ENCODE results near the gene CARD18. TPM values are rescaled to one million over a fixed set of nuclear protein-coding genes. Genes with fewer than 3 reads are reported as not detected.
A peak's percentile ranks its signal among the peaks of the same experiment; 100 is the strongest.
"Not testable (repeated sequence)": the region's sequence is repeated elsewhere in the genome, so short reads cannot be mapped to it uniquely, and the experiment has no call there.

CARD18 gene
- total and polyA plus RNA-seq, 8 donors, result not detected

GRCh38 chr11:105104292-105104691 is 35.3 kb downstream of the CARD18 start:
- Histone ChIP-seq H3K27me3 (no peaks in the 10 kb centered on the region), H3K27ac (no peak overlapping the region), H3K4me1 (peaks cover 0 to 20% of the 10 kb centered on the region in 2 donors), H3K9me3 (peaks cover 0 to 4% of the 10 kb centered on the region in 2 donors), H3K36me3 (no peaks in the 10 kb centered on the region), H3K4me3 (no peak overlapping the region)
- TF ChIP-seq CTCF (IDR thresholded peaks at IDR 0.05), result no peak
- intact Hi-C loops (cut with DNase I), result no loop called here
- DNase-seq, result no peak
- ATAC-seq, result no peak

- H3K36me3 ChIP-seq, result no peaks in the 10 kb centered on the region
- H3K27ac ChIP-seq, result no peak overlapping the region
- intact Hi-C loops (cut with DNase I), result no loop called here
- peaks cover 0 to 4% of the 10 kb centered on the region in 2 donors for H3K9me3 ChIP-seq
- no peak overlapping the region for H3K4me3 ChIP-seq
- TF ChIP-seq CTCF (IDR thresholded peaks at IDR 0.05), result no peak
- ATAC-seq (no peak), DNase-seq (no peak)
- no peaks in the 10 kb centered on the region for H3K27me3 ChIP-seq
- peaks cover 0 to 17% of the 10 kb centered on the region in 2 donors for H3K4me1 ChIP-seq
These were observed 36.2 kb downstream of the CARD18 start for GRCh38 chr11:105103336-105103735.

- not testable (repeated sequence) for ATAC-seq
These were observed 37.4 kb downstream of the CARD18 start for GRCh38 chr11:105102079-105102581.

GRCh38 chr11:105100981-105101630 is 38.5 kb downstream of the CARD18 start:
- intact Hi-C loops (cut with DNase I), result no loop called here
- peak; percentile 62 for ATAC-seq
- peaks cover 0 to 17% of the 10 kb centered on the region in 2 donors for H3K4me1 ChIP-seq
- no peak overlapping the region for H3K4me3 ChIP-seq
- peak overlapping the region in 1 of 2 donors; percentile 70 for H3K27ac ChIP-seq
- peaks cover 0 to 4% of the 10 kb centered on the region in 2 donors for H3K9me3 ChIP-seq
- DNase-seq, result no peak
- H3K36me3 ChIP-seq, result no peaks in the 10 kb centered on the region
- H3K27me3 ChIP-seq, result no peaks in the 10 kb centered on the region
- TF ChIP-seq CTCF (IDR thresholded peaks at IDR 0.05), result no peak

More at GRCh38 chr11:105102079-105102581, 37.4 kb downstream of the CARD18 start:
- H3K36me3 ChIP-seq; DNase-seq; H3K27ac ChIP-seq; intact Hi-C loops (cut with DNase I); H3K9me3 ChIP-seq; H3K27me3 ChIP-seq; H3K4me3 ChIP-seq: not testable (repeated sequence)
- H3K4me1 ChIP-seq, result peaks cover 0 to 17% of the 10 kb centered on the region in 2 donors

- intact Hi-C loops (cut with DNase I), result no loop called here
- no peak overlapping the region for H3K4me3 ChIP-seq
- peaks cover 0 to 17% of the 10 kb centered on the region in 2 donors for H3K4me1 ChIP-seq
- H3K9me3 ChIP-seq, result peaks cover 0 to 2% of the 10 kb centered on the region in 2 donors
- no peak for TF ChIP-seq CTCF (IDR thresholded peaks at IDR 0.05)
- ATAC-seq (peak; percentile 76), DNase-seq (peak in 1 of 4 donors; percentile 33)
- H3K36me3 ChIP-seq, result no peaks in the 10 kb centered on the region
- peak overlapping the region in 1 of 2 donors; percentile 70 for H3K27ac ChIP-seq
- H3K27me3 ChIP-seq, result no peaks in the 10 kb centered on the region
These were observed 39.4 kb downstream of the CARD18 start for GRCh38 chr11:105100206-105100605.

- peak; percentile 23 for ATAC-seq
- peaks cover 0 to 17% of the 10 kb centered on the region in 2 donors for H3K4me1 ChIP-seq
- H3K9me3 ChIP-seq; DNase-seq; H3K27me3 ChIP-seq; intact Hi-C loops (cut with DNase I); H3K4me3 ChIP-seq; H3K36me3 ChIP-seq: not testable (repeated sequence)
- peak overlapping the region in 1 of 2 donors; percentile 70 for H3K27ac ChIP-seq
These were observed 40.0 kb downstream of the CARD18 start for GRCh38 chr11:105099594-105099993.

Data from left lung (tissue), 10 donors.